GM12892 (cell line): ENCODE measurements around the gene NWD2.

Source experiments
- POLR2A ChIP-seq: IDR thresholded peaks from 2 replicates; pipeline ENCODE4 v1.6.1; 2011; ENCODE audit warnings: low read depth, low read length, control low read depth
- POLR2AphosphoS5 ChIP-seq: IDR thresholded peaks from 2 replicates; pipeline ENCODE4 v1.6.1; 2011; ENCODE audit warnings: low read depth, low read length, control low read depth
- TAF1 ChIP-seq: IDR thresholded peaks from 2 replicates; pipeline ENCODE4 v1.6.1; 2011; ENCODE audit warnings: low read depth, mild to moderate bottlenecking, control low read depth, low read length, borderline replicate concordance

DNA sequence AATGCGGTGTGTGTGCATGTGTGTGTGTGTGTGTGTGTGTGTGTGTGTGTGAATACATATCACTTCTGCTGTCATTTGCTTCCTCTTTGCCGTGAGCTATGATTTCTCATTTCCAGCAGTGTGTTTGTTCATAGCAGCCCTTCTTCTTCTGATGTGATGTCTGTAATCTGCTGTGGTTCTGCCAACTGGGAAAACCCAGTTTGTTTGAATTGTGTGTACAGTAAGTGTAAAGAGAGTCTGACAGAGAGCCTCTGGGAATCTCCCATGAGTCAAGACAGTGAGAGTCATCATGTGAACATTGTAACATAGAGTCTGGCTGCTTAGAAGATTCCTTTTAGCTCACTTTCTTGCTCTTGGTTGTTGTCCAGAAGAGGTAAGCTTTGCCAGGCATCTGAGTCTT lies 8.4 kb upstream of the NWD2 start:
- TF ChIP-seq POLR2A: no peak
- no peak for TF ChIP-seq POLR2AphosphoS5
- no peak for TF ChIP-seq TAF1
